Measurements from ENCODE around the gene THAP12. TPM values are rescaled to one million over a fixed set of nuclear protein-coding genes. Genes with fewer than 3 reads are reported as not detected.

The THAP12 gene
- total RNA-seq, 3 donors from 2014 or later = 33.5 to 48.1 (median 35.2) TPM

- intact Hi-C loops (cut with DNase I, micrococcal nuclease) = loop anchor here in 1 of 2 donors (5.0 to 10.0 kb wide), 2 partner anchors 111 to 423 kb away; partner anchors contain the start of gene WNT11
- H3K4me3 ChIP-seq = no peak overlapping the region
- H3K9me3 ChIP-seq = no peaks in the 10 kb centered on the region
- H3K36me3 ChIP-seq (ENCODE audit: low read depth) = no peaks in the 10 kb centered on the region
- DNase-seq = no peak
- TF ChIP-seq, protein P1, sequence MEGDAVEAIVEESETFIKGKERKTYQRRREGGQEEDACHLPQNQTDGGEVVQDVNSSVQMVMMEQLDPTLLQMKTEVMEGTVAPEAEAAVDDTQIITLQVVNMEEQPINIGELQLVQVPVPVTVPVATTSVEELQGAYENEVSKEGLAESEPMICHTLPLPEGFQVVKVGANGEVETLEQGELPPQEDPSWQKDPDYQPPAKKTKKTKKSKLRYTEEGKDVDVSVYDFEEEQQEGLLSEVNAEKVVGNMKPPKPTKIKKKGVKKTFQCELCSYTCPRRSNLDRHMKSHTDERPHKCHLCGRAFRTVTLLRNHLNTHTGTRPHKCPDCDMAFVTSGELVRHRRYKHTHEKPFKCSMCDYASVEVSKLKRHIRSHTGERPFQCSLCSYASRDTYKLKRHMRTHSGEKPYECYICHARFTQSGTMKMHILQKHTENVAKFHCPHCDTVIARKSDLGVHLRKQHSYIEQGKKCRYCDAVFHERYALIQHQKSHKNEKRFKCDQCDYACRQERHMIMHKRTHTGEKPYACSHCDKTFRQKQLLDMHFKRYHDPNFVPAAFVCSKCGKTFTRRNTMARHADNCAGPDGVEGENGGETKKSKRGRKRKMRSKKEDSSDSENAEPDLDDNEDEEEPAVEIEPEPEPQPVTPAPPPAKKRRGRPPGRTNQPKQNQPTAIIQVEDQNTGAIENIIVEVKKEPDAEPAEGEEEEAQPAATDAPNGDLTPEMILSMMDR (IDR thresholded peaks at IDR 0.05) = no peak
- H3K4me1 ChIP-seq (ENCODE audit: low read depth) = no peaks in the 10 kb centered on the region
- ATAC-seq = no peak
Observed at GRCh38 chr11:76315182-76315853, 65.6 kb downstream of the THAP12 start.

DNA sequence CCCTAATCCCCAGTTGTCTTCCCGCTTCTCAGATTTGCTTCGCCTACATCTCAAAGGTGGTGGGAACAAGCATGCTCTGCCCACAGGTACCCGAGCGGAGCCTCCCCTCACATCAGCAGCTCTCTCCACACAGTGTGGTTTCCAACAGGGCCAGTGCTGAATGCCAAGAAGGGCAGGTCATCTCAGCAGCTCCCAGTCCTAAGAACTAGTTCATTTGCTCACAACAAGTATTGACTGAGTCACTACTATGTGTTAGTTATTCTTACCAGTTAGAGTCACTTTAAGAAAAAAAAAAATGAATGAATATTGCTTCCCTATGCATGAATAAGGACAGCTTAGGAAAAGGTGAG is 66.2 kb downstream of the THAP12 start:
- ATAC-seq (no peak), DNase-seq (no peak)
- H3K4me1 ChIP-seq (ENCODE audit: low read depth) = no peaks in the 10 kb centered on the region
- H3K36me3 ChIP-seq (ENCODE audit: low read depth) = no peaks in the 10 kb centered on the region
- intact Hi-C loops (cut with DNase I, micrococcal nuclease) = loop anchor here in 1 of 2 donors (5.0 to 10.0 kb wide), 2 partner anchors 110 to 422 kb away; partner anchors contain the start of gene WNT11
- TF ChIP-seq, protein P1 (IDR thresholded peaks at IDR 0.05) = no peak
- no peak overlapping the region for H3K4me3 ChIP-seq
- H3K9me3 ChIP-seq = no peaks in the 10 kb centered on the region

DNA sequence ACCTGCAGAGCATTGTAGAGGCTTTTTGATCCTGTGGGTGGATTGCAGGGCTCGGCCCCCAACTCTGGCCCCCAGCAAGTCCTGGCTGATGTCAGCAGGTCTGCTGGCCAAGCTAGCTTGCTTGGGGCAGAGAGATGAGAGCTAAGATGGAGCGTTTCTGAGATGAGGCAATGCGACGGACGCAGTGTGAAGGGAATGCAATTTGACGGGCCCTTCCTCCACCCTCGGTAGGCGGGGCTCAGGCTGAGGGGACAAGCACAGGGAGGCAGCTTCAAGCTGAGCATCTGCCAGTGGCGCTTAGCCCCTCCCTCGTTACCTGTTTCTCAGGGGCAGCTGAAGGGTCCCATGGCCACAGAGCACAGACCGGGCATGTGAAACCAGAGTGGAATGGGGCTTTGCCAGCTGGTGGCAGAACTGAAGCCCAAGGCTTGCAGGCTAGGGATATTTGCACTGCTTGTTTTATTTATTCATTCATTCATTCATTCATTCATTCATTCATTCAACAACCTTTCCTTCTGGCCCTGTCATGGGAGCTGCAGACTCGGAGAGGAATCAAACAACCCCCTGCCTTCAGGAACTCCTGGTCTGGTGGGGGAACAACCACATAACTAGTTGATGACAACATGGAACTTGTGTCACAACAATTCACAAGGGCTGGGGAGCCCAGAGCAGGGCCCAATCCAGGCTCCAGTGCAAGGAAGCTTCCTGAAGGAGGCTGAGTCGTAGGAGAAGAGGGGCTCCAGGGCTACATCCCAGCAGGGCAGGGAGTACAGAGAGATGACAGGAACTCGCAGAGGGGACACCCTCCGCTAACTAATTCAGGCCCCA is 66.8 kb downstream of the THAP12 start:
- Histone ChIP-seq H3K4me3 (no peak overlapping the region), H3K36me3 (ENCODE audit: low read depth) (no peaks in the 10 kb centered on the region), H3K4me1 (ENCODE audit: low read depth) (no peaks in the 10 kb centered on the region), H3K9me3 (no peaks in the 10 kb centered on the region)
- DNase-seq = no peak
- ATAC-seq = no peak
- intact Hi-C loops (cut with DNase I, micrococcal nuclease) = loop anchor here in 1 of 2 donors (10.0 kb wide), 1 partner anchor 109 kb away; the partner anchor contains the start of gene WNT11
- TF ChIP-seq, protein P1 (IDR thresholded peaks at IDR 0.05) = no peak

GRCh38 chr11:76313271-76313670 is 67.7 kb downstream of the THAP12 start:
- H3K9me3 ChIP-seq = no peaks in the 10 kb centered on the region
- no peaks in the 10 kb centered on the region for H3K4me1 ChIP-seq (ENCODE audit: low read depth)
- ATAC-seq (no peak), DNase-seq (no peak)
- H3K36me3 ChIP-seq (ENCODE audit: low read depth) = no peaks in the 10 kb centered on the region
- H3K4me3 ChIP-seq = no peak overlapping the region
- intact Hi-C loops (cut with DNase I, micrococcal nuclease) = loop anchor here in 1 of 2 donors (10.0 kb wide), 1 partner anchor 108 kb away; the partner anchor contains the start of gene WNT11
- TF ChIP-seq, protein P1 (IDR thresholded peaks at IDR 0.05) = no peak

DNA sequence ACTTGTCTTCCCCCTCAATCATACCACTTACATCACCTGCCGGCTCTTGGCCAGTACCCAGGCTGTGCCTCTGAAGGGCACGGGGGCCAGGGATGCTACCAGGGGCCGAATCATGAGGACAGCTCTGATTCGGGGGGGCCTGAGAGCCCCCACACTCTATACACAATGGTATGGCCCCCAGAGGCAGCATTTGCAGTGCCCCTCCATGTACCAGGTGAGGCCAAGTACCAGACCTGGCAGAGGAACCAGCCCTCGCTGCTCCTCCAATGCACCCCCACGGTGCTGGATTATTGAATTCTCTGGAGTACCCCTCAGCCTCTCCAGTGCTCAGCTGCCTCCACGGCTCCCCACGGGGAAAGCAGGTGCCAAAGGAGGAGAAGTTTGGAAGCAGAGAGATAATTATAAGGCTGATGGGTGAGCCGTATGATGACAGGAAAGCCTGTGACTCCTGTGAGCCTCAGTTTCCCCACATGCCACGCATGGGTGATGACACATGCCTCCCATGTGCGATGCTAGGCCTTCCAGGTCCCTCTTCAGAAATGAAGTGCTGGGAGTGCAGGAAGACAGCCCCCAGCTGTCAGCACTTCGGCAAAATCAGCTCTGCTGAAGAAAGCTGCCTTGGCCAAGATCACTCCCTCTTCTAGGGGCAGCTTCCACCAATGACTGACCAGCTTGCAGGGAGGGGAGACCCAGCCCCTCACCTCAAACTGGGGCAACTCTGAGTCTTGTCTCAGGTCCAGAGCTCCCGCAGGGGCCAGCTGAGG is 69.9 kb downstream of the THAP12 start:
- Histone ChIP-seq H3K36me3 (ENCODE audit: low read depth) (no peaks in the 10 kb centered on the region), H3K4me3 (no peak overlapping the region), H3K4me1 (ENCODE audit: low read depth) (no peaks in the 10 kb centered on the region), H3K9me3 (no peaks in the 10 kb centered on the region)
- TF ChIP-seq, protein P1 (IDR thresholded peaks at IDR 0.05) = no peak
- DNase-seq = no peak
- intact Hi-C loops (cut with DNase I, micrococcal nuclease) = loop anchor here in 1 of 2 donors (10.0 kb wide), 1 partner anchor 106 kb away; the partner anchor contains the start of gene WNT11
- ATAC-seq = no peak
